Measurements from ENCODE around the gene ACTR5. TPM values are rescaled to one million over a fixed set of nuclear protein-coding genes. Genes with fewer than 3 reads are reported as not detected.

ACTR5 gene
- total RNA-seq, 1 experiment from 2014 or later: 4.5 TPM

GRCh38 chr20:38764567-38765318 is 16.5 kb downstream of the ACTR5 start:
- no peak overlapping the region for H3K9ac ChIP-seq (ENCODE audit: low read length)
- H3K27me3 ChIP-seq (ENCODE audit: low read length): no peaks in the 10 kb centered on the region
- H3K4me1 ChIP-seq (ENCODE audit: low read length): no peaks in the 10 kb centered on the region
- DNase-seq: no peak
- no peak overlapping the region for H3K4me3 ChIP-seq (ENCODE audit: low read length)
- H3K79me2 ChIP-seq (ENCODE audit: low read length): no peaks in the 10 kb centered on the region
- H3K4me2 ChIP-seq (ENCODE audit: low read depth, low read length, poor library complexity, severe bottlenecking): no peak overlapping the region
- no peaks in the 10 kb centered on the region for H3K9me2 ChIP-seq (replicated peaks; ENCODE audit: insufficient read depth, low read length)
- H3K36me3 ChIP-seq (ENCODE audit: insufficient read depth, low read length): peaks cover 5% of the 10 kb centered on the region; the same call in 1 of the 2 replicates
- no peaks in the 10 kb centered on the region for H3K9me3 ChIP-seq (ENCODE audit: low read length)
- H4K20me1 ChIP-seq (ENCODE audit: insufficient read depth, low read depth, low read length): no peaks in the 10 kb centered on the region
- no peak overlapping the region for H3K27ac ChIP-seq (ENCODE audit: low read length)
- H2AFZ ChIP-seq (ENCODE audit: low read length): no peak overlapping the region

GRCh38 chr20:38766071-38766470 is 17.8 kb downstream of the ACTR5 start:
- H2AFZ ChIP-seq (ENCODE audit: low read length): no peak overlapping the region
- no peak overlapping the region for H3K4me2 ChIP-seq (ENCODE audit: low read depth, low read length, poor library complexity, severe bottlenecking)
- no peaks in the 10 kb centered on the region for H3K36me3 ChIP-seq (ENCODE audit: insufficient read depth, low read length)
- no peaks in the 10 kb centered on the region for H3K27me3 ChIP-seq (ENCODE audit: low read length)
- H3K9ac ChIP-seq (ENCODE audit: low read length): no peak overlapping the region
- DNase-seq: no peak
- no peak overlapping the region for H3K4me3 ChIP-seq (ENCODE audit: low read length)
- H3K9me2 ChIP-seq (replicated peaks; ENCODE audit: insufficient read depth, low read length): no peaks in the 10 kb centered on the region
- H3K9me3 ChIP-seq (ENCODE audit: low read length): no peaks in the 10 kb centered on the region
- H3K79me2 ChIP-seq (ENCODE audit: low read length): no peaks in the 10 kb centered on the region
- H4K20me1 ChIP-seq (ENCODE audit: insufficient read depth, low read depth, low read length): no peaks in the 10 kb centered on the region
- H3K27ac ChIP-seq (ENCODE audit: low read length): no peak overlapping the region
- no peaks in the 10 kb centered on the region for H3K4me1 ChIP-seq (ENCODE audit: low read length)

GRCh38 chr20:38769376-38770295 is 21.4 kb downstream of the ACTR5 start:
- peaks cover 4% of the 10 kb centered on the region; the same call in 1 of the 2 replicates for H3K4me1 ChIP-seq (ENCODE audit: low read length)
- H3K4me3 ChIP-seq (ENCODE audit: low read length): no peak overlapping the region
- H3K9ac ChIP-seq (ENCODE audit: low read length): no peak overlapping the region
- no peaks in the 10 kb centered on the region for H4K20me1 ChIP-seq (ENCODE audit: insufficient read depth, low read depth, low read length)
- H3K27ac ChIP-seq (ENCODE audit: low read length): no peak overlapping the region
- DNase-seq: no peak
- no peaks in the 10 kb centered on the region for H3K9me2 ChIP-seq (replicated peaks; ENCODE audit: insufficient read depth, low read length)
- H3K79me2 ChIP-seq (ENCODE audit: low read length): no peaks in the 10 kb centered on the region
- H3K9me3 ChIP-seq (ENCODE audit: low read length): peaks cover 4% of the 10 kb centered on the region
- H3K4me2 ChIP-seq (ENCODE audit: low read depth, low read length, poor library complexity, severe bottlenecking): no peak overlapping the region
- peaks cover 29% of the 10 kb centered on the region for H3K36me3 ChIP-seq (ENCODE audit: insufficient read depth, low read length)
- no peak overlapping the region for H2AFZ ChIP-seq (ENCODE audit: low read length)
- H3K27me3 ChIP-seq (ENCODE audit: low read length): no peaks in the 10 kb centered on the region

- H3K27ac ChIP-seq (ENCODE audit: low read length): no peak overlapping the region
- H4K20me1 ChIP-seq (ENCODE audit: insufficient read depth, low read depth, low read length): no peaks in the 10 kb centered on the region
- no peak overlapping the region for H3K4me2 ChIP-seq (ENCODE audit: low read depth, low read length, poor library complexity, severe bottlenecking)
- no peak for DNase-seq
- H3K9me3 ChIP-seq (ENCODE audit: low read length): peaks cover 4% of the 10 kb centered on the region
- peaks cover 4% of the 10 kb centered on the region; the same call in 1 of the 2 replicates for H3K4me1 ChIP-seq (ENCODE audit: low read length)
- H3K27me3 ChIP-seq (ENCODE audit: low read length): no peaks in the 10 kb centered on the region
- H3K9ac ChIP-seq (ENCODE audit: low read length): no peak overlapping the region
- H2AFZ ChIP-seq (ENCODE audit: low read length): no peak overlapping the region
- no peak overlapping the region for H3K4me3 ChIP-seq (ENCODE audit: low read length)
- H3K79me2 ChIP-seq (ENCODE audit: low read length): no peaks in the 10 kb centered on the region
- no peaks in the 10 kb centered on the region for H3K9me2 ChIP-seq (replicated peaks; ENCODE audit: insufficient read depth, low read length)
- H3K36me3 ChIP-seq (ENCODE audit: insufficient read depth, low read length): peaks cover 29% of the 10 kb centered on the region
Measured at GRCh38 chr20:38770546-38770945, 22.3 kb downstream of the ACTR5 start.

GRCh38 chr20:38770970-38771369 is 22.7 kb downstream of the ACTR5 start:
- Histone ChIP-seq H3K36me3 (ENCODE audit: insufficient read depth, low read length) (peaks cover 29% of the 10 kb centered on the region), H3K27me3 (ENCODE audit: low read length) (no peaks in the 10 kb centered on the region), H3K9me3 (ENCODE audit: low read length) (peaks cover 4% of the 10 kb centered on the region), H3K4me1 (ENCODE audit: low read length) (peaks cover 4% of the 10 kb centered on the region; the same call in 1 of the 2 replicates), H3K4me3 (ENCODE audit: low read length) (no peak overlapping the region), H2AFZ (ENCODE audit: low read length) (no peak overlapping the region), H3K27ac (ENCODE audit: low read length) (no peak overlapping the region), H3K9me2 (replicated peaks; ENCODE audit: insufficient read depth, low read length) (no peaks in the 10 kb centered on the region), H4K20me1 (ENCODE audit: insufficient read depth, low read depth, low read length) (no peaks in the 10 kb centered on the region), H3K9ac (ENCODE audit: low read length) (no peak overlapping the region), H3K79me2 (ENCODE audit: low read length) (no peaks in the 10 kb centered on the region), H3K4me2 (ENCODE audit: low read depth, low read length, poor library complexity, severe bottlenecking) (no peak overlapping the region)
- no peak for DNase-seq

GRCh38 chr20:38771621-38772020 is 23.4 kb downstream of the ACTR5 start:
- H3K9me3 ChIP-seq (ENCODE audit: low read length): peaks cover 4% of the 10 kb centered on the region
- no peak for DNase-seq
- peaks cover 29% of the 10 kb centered on the region for H3K36me3 ChIP-seq (ENCODE audit: insufficient read depth, low read length)
- no peak overlapping the region for H3K4me2 ChIP-seq (ENCODE audit: low read depth, low read length, poor library complexity, severe bottlenecking)
- H3K4me1 ChIP-seq (ENCODE audit: low read length): peaks cover 4% of the 10 kb centered on the region; the same call in 1 of the 2 replicates
- H4K20me1 ChIP-seq (ENCODE audit: insufficient read depth, low read depth, low read length): no peaks in the 10 kb centered on the region
- H2AFZ ChIP-seq (ENCODE audit: low read length): no peak overlapping the region
- H3K9ac ChIP-seq (ENCODE audit: low read length): no peak overlapping the region
- H3K4me3 ChIP-seq (ENCODE audit: low read length): no peak overlapping the region
- no peak overlapping the region for H3K27ac ChIP-seq (ENCODE audit: low read length)
- no peaks in the 10 kb centered on the region for H3K9me2 ChIP-seq (replicated peaks; ENCODE audit: insufficient read depth, low read length)
- H3K79me2 ChIP-seq (ENCODE audit: low read length): no peaks in the 10 kb centered on the region
- H3K27me3 ChIP-seq (ENCODE audit: low read length): no peaks in the 10 kb centered on the region

- H3K27me3 ChIP-seq (ENCODE audit: low read length): no peaks in the 10 kb centered on the region
- H3K4me1 ChIP-seq (ENCODE audit: low read length): peaks cover 4% of the 10 kb centered on the region; the same call in 1 of the 2 replicates
- no peaks in the 10 kb centered on the region for H3K9me2 ChIP-seq (replicated peaks; ENCODE audit: insufficient read depth, low read length)
- H3K27ac ChIP-seq (ENCODE audit: low read length): no peak overlapping the region
- H3K4me3 ChIP-seq (ENCODE audit: low read length): no peak overlapping the region
- peaks cover 4% of the 10 kb centered on the region for H3K9me3 ChIP-seq (ENCODE audit: low read length)
- H3K79me2 ChIP-seq (ENCODE audit: low read length): no peaks in the 10 kb centered on the region
- DNase-seq: peak; percentile 52
- no peak overlapping the region for H3K9ac ChIP-seq (ENCODE audit: low read length)
- no peak overlapping the region for H2AFZ ChIP-seq (ENCODE audit: low read length)
- H4K20me1 ChIP-seq (ENCODE audit: insufficient read depth, low read depth, low read length): no peaks in the 10 kb centered on the region
- H3K36me3 ChIP-seq (ENCODE audit: insufficient read depth, low read length): peaks cover 29% of the 10 kb centered on the region
- no peak overlapping the region for H3K4me2 ChIP-seq (ENCODE audit: low read depth, low read length, poor library complexity, severe bottlenecking)
Measured at GRCh38 chr20:38774167-38774566, 25.9 kb downstream of the ACTR5 start.

- Histone ChIP-seq H3K27ac (ENCODE audit: low read length) (no peak overlapping the region), H3K4me3 (ENCODE audit: low read length) (no peak overlapping the region)
Measured at GRCh38 chr20:38776363-38776762, 28.1 kb downstream of the ACTR5 start.

More at GRCh38 chr20:38776363-38776762, 28.1 kb downstream of the ACTR5 start:
- Histone ChIP-seq H3K4me1 (ENCODE audit: low read length) (peaks cover 4% of the 10 kb centered on the region; the same call in 1 of the 2 replicates), H3K4me2 (ENCODE audit: low read depth, low read length, poor library complexity, severe bottlenecking) (no peak overlapping the region), H3K9me2 (replicated peaks; ENCODE audit: insufficient read depth, low read length) (no peaks in the 10 kb centered on the region), H3K36me3 (ENCODE audit: insufficient read depth, low read length) (peaks cover 28% of the 10 kb centered on the region), H4K20me1 (ENCODE audit: insufficient read depth, low read depth, low read length) (no peaks in the 10 kb centered on the region), H3K79me2 (ENCODE audit: low read length) (no peaks in the 10 kb centered on the region), H2AFZ (ENCODE audit: low read length) (no peak overlapping the region), H3K27me3 (ENCODE audit: low read length) (no peaks in the 10 kb centered on the region), H3K9ac (ENCODE audit: low read length) (no peak overlapping the region), H3K9me3 (ENCODE audit: low read length) (peaks cover 4% of the 10 kb centered on the region)
- DNase-seq: no peak

Data from Karpas-422 (cell line).